Sigmoid colon (tissue), 7 donors: ENCODE data around the gene FOXO6. TPM values are rescaled to one million over a fixed set of nuclear protein-coding genes. Genes with fewer than 3 reads are reported as not detected.

ENCODE experiments used
- DNase-seq: peaks from one replicate; pipeline ENCODE4 v3.0.0-alpha.2; 2019
- H3K27ac ChIP-seq, 4 donors: fragments of 200-600 bp; sonication (generic); one replicate each; pipeline ENCODE4 v1.5.1; 2016 to 2019; ENCODE audit warnings: mild to moderate bottlenecking in 1 of 4
- H3K27me3 ChIP-seq, 3 donors: fragments of 200-600 bp; sonication (generic); one replicate each; pipeline ENCODE4 v1.5.1; 2019; ENCODE audit warnings: mild to moderate bottlenecking in 1 of 3
- H3K36me3 ChIP-seq, 4 donors: fragments of 200-600 bp; sonication (generic); one replicate each; pipeline ENCODE4 v1.5.1; 2016 to 2019
- H3K4me1 ChIP-seq, 4 donors: fragments of 200-600 bp; sonication (generic); one replicate each; pipeline ENCODE4 v1.5.1; 2017 to 2019
- H3K4me3 ChIP-seq, 4 donors: fragments of 200-600 bp; sonication (generic); one replicate each; pipeline ENCODE4 v1.5.1; 2017 to 2019; ENCODE audit warnings: mild to moderate bottlenecking in 2 of 4, moderate library complexity in 1 of 4
- H3K9me3 ChIP-seq, 4 donors: fragments of 200-600 bp in 3 of 4; sonication (generic) in 3 of 4; one replicate each; pipeline versions ENCODE4 v1.5.1 to v1.6.1; 2013 to 2019
- CTCF ChIP-seq, 4 experiments: fragments of 450-650 bp in 3 of 4; fragments of 200-600 bp in 1 of 4; IDR thresholded peaks; one replicate each; pipeline ENCODE4 v1.5.1; 2016 to 2019; ENCODE audit warnings: antibody characterized with exemption in 4 of 4, mild to moderate bottlenecking in 3 of 4, moderate library complexity in 2 of 4
- EP300 ChIP-seq, 4 donors: sonication (generic); formaldehyde crosslinking; IDR thresholded peaks; one replicate each; pipeline ENCODE4 v1.6.1; 2017; ENCODE audit warnings: antibody characterized with exemption in 4 of 4
- POLR2A ChIP-seq, 2 donors: fragments of 450-650 bp; IDR thresholded peaks; one replicate each; pipeline ENCODE4 v1.6.1; 2016; ENCODE audit warnings: antibody characterized with exemption in 2 of 2, mild to moderate bottlenecking in 2 of 2, moderate library complexity in 2 of 2
- POLR2AphosphoS5 ChIP-seq, 4 donors: sonication (generic); formaldehyde crosslinking; IDR thresholded peaks; one replicate each; pipeline ENCODE4 v1.6.1; 2017; ENCODE audit warnings: antibody characterized with exemption in 4 of 4
- WGBS, 2 donors: extraction: QIAGEN DNeasy Blood & Tissue Kit; methylation state at CpG; one replicate each; pipeline ENCODE4 v1.1.7; 2013; 5-methylcytosine and 5-hydroxymethylcytosine counted together
- intact Hi-C: fragments of 100-400 bp; cut with DNase I; formaldehyde crosslinking; loops from one replicate; pipeline ENCODE4 v1.15.1; 2023
- polyA plus RNA-seq, 3 donors: library from polyadenylated mRNA; stranded (reverse); fragments of 200-250 nt; gene quantifications; one replicate each; pipeline ENCODE4 v1.2.3, GENCODE V29; 2013
- total RNA-seq, 4 donors: library from RNA; depleted of rRNA; stranded (reverse); fragments of >200 nt; gene quantifications; one replicate each; pipeline ENCODE4 v1.1.0, GENCODE V29; 2016
- donor health status: healthy with polysubstance abuse.
- donor health status: Bipolar disorder and iron deficiency.
- donor health status: healthy.

Gene FOXO6
- total and polyA plus RNA-seq, 7 donors: 0.20 to 1.4 (median 0.81) TPM; not detected in 2

GRCh38 chr1:41322835-41323234 lies 38.4 kb upstream of the FOXO6 start:
- no peak overlapping the region for H3K27ac ChIP-seq
- TF ChIP-seq CTCF (IDR thresholded peaks at IDR 0.05): peak in 2 of 4 experiments; percentile 21 to 41
- TF ChIP-seq EP300 (IDR thresholded peaks at IDR 0.05): no peak
- no peaks in the 10 kb centered on the region for H3K9me3 ChIP-seq
- no peak overlapping the region for H3K4me3 ChIP-seq
- intact Hi-C loops: no loop called here
- H3K27me3 ChIP-seq: no peaks in the 10 kb centered on the region
- 48 to 73% methylated on average over 7 of the region's 7 CpGs for WGBS, 2 donors
- H3K4me1 ChIP-seq: peaks cover 0 to 22% (median 18%) of the 10 kb centered on the region in 4 donors
- DNase-seq: no peak
- H3K36me3 ChIP-seq: no peaks in the 10 kb centered on the region

- no peak overlapping the region for H3K27ac ChIP-seq
- H3K9me3 ChIP-seq: no peaks in the 10 kb centered on the region
- no peak for DNase-seq
- intact Hi-C loops: no loop called here
- H3K36me3 ChIP-seq: no peaks in the 10 kb centered on the region
- WGBS, 2 donors: 88 to 90% methylated on average over 5 of the region's 5 CpGs
- H3K4me3 ChIP-seq: no peak overlapping the region
- H3K27me3 ChIP-seq: no peaks in the 10 kb centered on the region
- TF ChIP-seq CTCF (IDR thresholded peaks at IDR 0.05): no peak
- TF ChIP-seq POLR2A (IDR thresholded peaks at IDR 0.05): no peak
- peaks cover 0 to 22% (median 18%) of the 10 kb centered on the region in 4 donors for H3K4me1 ChIP-seq
These were observed 38.0 kb upstream of the FOXO6 start for GRCh38 chr1:41323243-41323642.

GRCh38 chr1:41325801-41326200 lies 35.4 kb upstream of the FOXO6 start:
- H3K4me3 ChIP-seq: no peak overlapping the region
- H3K27me3 ChIP-seq: no peaks in the 10 kb centered on the region
- no peaks in the 10 kb centered on the region for H3K9me3 ChIP-seq
- no peak for DNase-seq
- H3K36me3 ChIP-seq: no peaks in the 10 kb centered on the region
- WGBS, 2 donors: 91 to 94% methylated on average over 6 of the region's 6 CpGs
- intact Hi-C loops: no loop called here
- TF ChIP-seq EP300 (IDR thresholded peaks at IDR 0.05): no peak
- no peak for TF ChIP-seq CTCF (IDR thresholded peaks at IDR 0.05)
- TF ChIP-seq POLR2A (IDR thresholded peaks at IDR 0.05): no peak
- no peak for TF ChIP-seq POLR2AphosphoS5 (IDR thresholded peaks at IDR 0.05)
- H3K4me1 ChIP-seq: peaks cover 0 to 2% (median under 1%) of the 10 kb centered on the region in 4 donors
- no peak overlapping the region for H3K27ac ChIP-seq

- no peak overlapping the region for H3K27ac ChIP-seq
- DNase-seq: no peak
- H3K4me1 ChIP-seq: no peaks in the 10 kb centered on the region
- 64 to 67% methylated on average over 6 of the region's 6 CpGs for WGBS, 2 donors
- TF ChIP-seq EP300 (IDR thresholded peaks at IDR 0.05): no peak
- no peaks in the 10 kb centered on the region for H3K36me3 ChIP-seq
- H3K4me3 ChIP-seq: no peak overlapping the region
- no peaks in the 10 kb centered on the region for H3K27me3 ChIP-seq
- intact Hi-C loops: no loop called here
- no peaks in the 10 kb centered on the region for H3K9me3 ChIP-seq
These were observed 33.7 kb upstream of the FOXO6 start for GRCh38 chr1:41327383-41327999.

GRCh38 chr1:41328001-41328615 lies 33.1 kb upstream of the FOXO6 start:
- intact Hi-C loops: no loop called here
- no peak for DNase-seq
- 78 to 87% methylated on average over 7 of the region's 7 CpGs for WGBS, 2 donors
- no peaks in the 10 kb centered on the region for H3K4me1 ChIP-seq
- H3K9me3 ChIP-seq: no peaks in the 10 kb centered on the region
- H3K36me3 ChIP-seq: no peaks in the 10 kb centered on the region
- no peak overlapping the region for H3K4me3 ChIP-seq
- H3K27me3 ChIP-seq: no peaks in the 10 kb centered on the region
- no peak overlapping the region for H3K27ac ChIP-seq
- TF ChIP-seq EP300 (IDR thresholded peaks at IDR 0.05) (no peak), POLR2A (IDR thresholded peaks at IDR 0.05) (no peak), CTCF (IDR thresholded peaks at IDR 0.05) (no peak)
